Right lobe of liver (tissue), 4 donors: ENCODE results near the gene COG3.
A peak's percentile ranks its signal among the peaks of the same experiment; 100 is the strongest.

Experiments used
- CTCF ChIP-seq, 4 donors: fragments of 200-600 bp in 3 of 4; fragments of 450-650 bp in 1 of 4; IDR thresholded peaks; one replicate each; pipeline versions ENCODE4 v1.5.1 to v1.8.0; 2016 to 2022; ENCODE audit warnings: antibody characterized with exemption in 4 of 4, mild to moderate bottlenecking in 2 of 4
- POLR2A ChIP-seq: fragments of 450-650 bp; IDR thresholded peaks from one replicate; pipeline ENCODE4 v1.6.1; 2017; ENCODE audit warnings: antibody characterized with exemption, mild to moderate bottlenecking
- donor health status: DM: no; HTN: no; CAD: no.
- donor health status: DM: no; HTN: no; CAD: no.
- donor health status: DM: no; HTN: yes; CAD: no.

- TF ChIP-seq POLR2A: peak; percentile 70
- TF ChIP-seq CTCF (IDR thresholded peaks at IDR 0.05): no peak
Observed at GRCh38 chr13:45434556-45435371, 30.0 kb upstream of the COG3 start.
